GM12873 (cell line): ENCODE measurements around the gene MCTP1.

Experiments used
- TF ChIP-seq, protein P1 (sequence below): IDR thresholded peaks from 2 replicates; pipeline ENCODE4 v1.5.1; 2012; ENCODE audit warnings: low read depth, mild to moderate bottlenecking, moderate library complexity, low read length, control low read depth; ENCODE audit not compliant: insufficient read depth; ENCODE audit errors: missing control alignments

Gene MCTP1

DNA sequence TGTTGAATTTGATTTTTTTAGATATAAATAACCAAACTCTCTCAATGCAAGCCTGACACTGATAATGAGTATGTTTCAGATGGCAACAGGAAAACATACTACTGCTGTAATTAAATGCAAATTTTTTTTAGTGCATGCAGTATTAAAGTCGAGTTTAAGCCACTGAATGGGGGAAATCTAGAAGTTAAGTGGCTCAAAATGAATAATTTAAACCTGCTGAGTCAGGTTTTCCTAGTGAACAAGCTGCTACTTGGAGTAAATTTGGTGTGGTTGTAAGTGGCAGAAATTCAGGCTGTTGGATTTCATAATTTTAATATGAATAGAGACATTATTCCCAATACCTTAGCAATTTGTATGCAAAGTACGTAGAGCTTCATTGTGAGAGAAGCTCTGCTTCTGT lies 544.6 kb downstream of the MCTP1 start:
- TF ChIP-seq, protein P1, sequence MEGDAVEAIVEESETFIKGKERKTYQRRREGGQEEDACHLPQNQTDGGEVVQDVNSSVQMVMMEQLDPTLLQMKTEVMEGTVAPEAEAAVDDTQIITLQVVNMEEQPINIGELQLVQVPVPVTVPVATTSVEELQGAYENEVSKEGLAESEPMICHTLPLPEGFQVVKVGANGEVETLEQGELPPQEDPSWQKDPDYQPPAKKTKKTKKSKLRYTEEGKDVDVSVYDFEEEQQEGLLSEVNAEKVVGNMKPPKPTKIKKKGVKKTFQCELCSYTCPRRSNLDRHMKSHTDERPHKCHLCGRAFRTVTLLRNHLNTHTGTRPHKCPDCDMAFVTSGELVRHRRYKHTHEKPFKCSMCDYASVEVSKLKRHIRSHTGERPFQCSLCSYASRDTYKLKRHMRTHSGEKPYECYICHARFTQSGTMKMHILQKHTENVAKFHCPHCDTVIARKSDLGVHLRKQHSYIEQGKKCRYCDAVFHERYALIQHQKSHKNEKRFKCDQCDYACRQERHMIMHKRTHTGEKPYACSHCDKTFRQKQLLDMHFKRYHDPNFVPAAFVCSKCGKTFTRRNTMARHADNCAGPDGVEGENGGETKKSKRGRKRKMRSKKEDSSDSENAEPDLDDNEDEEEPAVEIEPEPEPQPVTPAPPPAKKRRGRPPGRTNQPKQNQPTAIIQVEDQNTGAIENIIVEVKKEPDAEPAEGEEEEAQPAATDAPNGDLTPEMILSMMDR = no peak

DNA sequence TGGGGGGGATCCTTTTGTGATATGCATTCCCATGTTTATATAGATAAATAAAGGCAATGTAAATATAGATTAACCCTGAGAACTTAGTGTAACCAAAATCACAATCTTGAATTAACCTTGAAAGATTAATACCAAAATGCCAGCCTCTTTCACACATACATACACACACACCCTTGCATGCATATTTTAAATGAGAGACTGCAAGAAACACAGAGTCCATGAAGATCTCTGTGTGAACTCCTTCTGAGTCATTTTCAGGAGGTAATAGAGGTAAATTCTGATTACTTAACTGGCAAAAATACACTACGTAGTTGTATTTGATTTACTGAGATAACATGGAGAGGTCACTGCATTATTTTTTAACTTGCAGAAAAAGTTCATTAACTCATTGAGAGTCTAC lies 548.4 kb downstream of the MCTP1 start:
- TF ChIP-seq, protein P1 = no peak

DNA sequence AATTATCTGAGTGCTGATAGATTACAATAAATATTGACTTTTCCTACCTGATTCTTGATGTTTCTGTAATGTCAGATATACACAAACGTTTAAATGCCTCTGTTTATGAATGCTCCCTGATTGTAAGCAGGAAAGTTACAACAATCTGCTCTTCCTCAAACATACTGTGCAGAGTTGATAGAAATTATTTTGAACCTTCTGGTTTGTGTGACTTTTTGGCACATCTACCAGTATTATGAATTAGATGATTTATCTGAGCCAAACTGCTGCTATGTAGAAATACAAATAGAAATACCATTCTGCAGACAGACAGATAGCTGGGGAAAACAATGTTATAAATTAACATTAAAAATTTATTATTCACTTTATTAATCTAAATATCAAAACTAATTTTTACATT lies 553.4 kb downstream of the MCTP1 start:
- TF ChIP-seq, protein P1 = no peak

DNA sequence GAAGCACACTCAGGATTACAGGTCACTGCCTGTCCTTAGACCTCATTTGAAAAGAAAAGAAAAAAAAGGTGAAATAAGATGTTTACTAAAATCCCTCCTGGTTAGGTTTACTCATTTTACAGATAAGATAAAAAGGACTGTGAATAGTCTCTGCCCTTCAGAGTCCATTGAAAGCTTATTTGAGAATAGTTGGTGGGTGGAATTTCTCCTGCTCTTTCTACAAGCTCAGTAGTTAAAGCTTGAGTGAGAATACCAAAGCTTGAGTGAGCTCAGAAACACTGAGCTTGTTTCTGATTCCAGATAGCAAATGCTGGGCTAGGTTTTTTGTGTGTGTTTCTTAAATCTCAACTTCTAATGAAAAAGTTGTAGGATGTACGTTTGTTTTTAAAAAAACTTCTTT lies 559.8 kb downstream of the MCTP1 start:
- TF ChIP-seq, protein P1 = no peak

DNA sequence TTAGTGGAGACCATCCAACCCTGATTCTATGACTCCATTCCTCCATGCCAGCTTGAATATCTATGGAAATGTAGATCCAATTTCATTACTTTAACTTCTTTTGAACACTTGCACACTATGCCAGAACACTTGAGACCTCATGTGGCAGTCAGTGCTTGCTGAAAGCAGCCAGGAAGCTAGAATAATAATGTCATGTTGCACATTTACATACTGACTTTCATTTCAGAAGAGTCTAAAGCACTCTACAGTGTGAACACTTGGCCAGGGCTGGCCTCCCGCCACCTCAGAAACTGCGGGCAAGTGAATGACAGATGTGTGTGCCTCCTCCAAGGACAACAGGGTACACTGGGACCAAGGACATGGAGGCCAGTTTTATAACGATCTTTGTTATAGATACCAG lies 569.1 kb downstream of the MCTP1 start:
- TF ChIP-seq, protein P1 = no peak

DNA sequence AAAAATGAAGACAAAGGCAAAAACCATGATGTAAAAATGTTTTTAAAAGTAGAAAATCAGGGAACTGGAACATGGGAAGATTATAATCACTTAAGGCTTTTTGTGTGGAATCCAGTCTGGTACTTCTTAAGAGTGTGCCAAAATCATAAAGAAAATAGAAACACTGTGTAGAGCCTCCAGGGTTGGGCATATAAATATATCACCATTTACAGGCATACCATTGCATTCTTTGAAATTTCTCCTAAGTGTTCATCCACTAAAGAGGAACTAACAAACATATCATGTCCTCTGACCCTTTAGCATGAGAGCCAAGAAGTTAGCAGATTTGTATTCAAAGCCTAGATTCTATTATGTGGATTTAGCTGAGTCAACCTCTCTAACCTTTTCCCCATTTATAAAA lies 573.1 kb downstream of the MCTP1 start:
- TF ChIP-seq, protein P1 = no peak

DNA sequence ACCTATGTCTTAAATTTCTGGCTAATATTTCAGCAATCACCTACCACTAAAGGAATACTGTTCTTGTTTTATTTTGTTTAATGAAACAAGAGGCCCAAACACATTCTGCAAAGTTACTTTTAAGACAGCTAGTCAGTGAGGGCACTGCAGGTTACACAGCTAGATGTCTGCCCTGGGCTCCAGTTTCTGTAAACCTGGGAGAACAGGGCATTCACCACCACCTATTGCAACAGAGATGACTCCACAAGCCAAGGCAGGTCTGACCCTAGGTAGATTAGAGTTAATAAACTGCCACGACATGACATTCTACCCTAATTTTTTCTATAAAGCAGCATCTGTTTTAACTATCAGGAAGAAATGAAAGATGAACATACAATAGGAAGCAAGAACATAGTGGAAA lies 575.6 kb downstream of the MCTP1 start:
- TF ChIP-seq, protein P1 = no peak
